A673 (cell line): ENCODE results near the gene TOPBP1. TPM values are rescaled to one million over a fixed set of nuclear protein-coding genes. Genes with fewer than 3 reads are reported as not detected.

Experiments
- BruUV-seq: library from RNA; stranded (reverse); fragments of 400-500 nt; replicated peaks from 2 replicates; lab custom pipeline; 2021; lab: Mats Ljungman, UMichigan
- CTCF ChIA-PET: fragments of 300-600 bp; sonication (Branson Sonifier 250); formaldehyde crosslinking; loops from one replicate; lab custom pipeline; 2022; ENCODE audit warnings: antibody characterized with exemption; lab: Charles Lee
- POLR2A ChIA-PET: fragments of 300-600 bp; sonication (Branson Sonifier 250); formaldehyde crosslinking; loops from one replicate; lab custom pipeline; 2022; ENCODE audit warnings: antibody characterized with exemption; ENCODE audit not compliant: low non-redundant PET; lab: Charles Lee
- DNase-seq: peaks from one replicate; pipeline ENCODE4 v3.0.0-alpha.2; 2015; ENCODE audit warnings: low spot score
- H3K27ac ChIP-seq: fragments of 200-600 bp; sonication (generic); 2 replicates; pipeline ENCODE4 v1.5.1; 2016; ENCODE audit warnings: mixed run types, low read depth, mild to moderate bottlenecking, mixed read lengths, antibody characterized with exemption, low read length; ENCODE audit not compliant: poor library complexity, severe bottlenecking
- H3K27me3 ChIP-seq: fragments of 200-600 bp; sonication (generic); replicated peaks from 2 replicates; pipeline ENCODE4 v1.6.1; 2017; ENCODE audit warnings: mixed run types, low read depth, mild to moderate bottlenecking, mixed read lengths, antibody characterized with exemption, low read length; ENCODE audit not compliant: insufficient read depth, poor library complexity
- H3K36me3 ChIP-seq: fragments of 200-600 bp; sonication (generic); 2 replicates; pipeline ENCODE4 v1.6.1; 2016; ENCODE audit warnings: mixed run types, mild to moderate bottlenecking, mixed read lengths, antibody characterized with exemption, low read length; ENCODE audit not compliant: insufficient read depth, poor library complexity, severe bottlenecking
- H3K4me1 ChIP-seq: fragments of 200-600 bp; sonication (generic); 2 replicates; pipeline ENCODE4 v1.6.1; 2017; ENCODE audit warnings: mixed run types, mild to moderate bottlenecking, mixed read lengths, antibody characterized with exemption, low read length; ENCODE audit not compliant: insufficient read depth, poor library complexity, severe bottlenecking
- H3K4me3 ChIP-seq: fragments of 200-600 bp; sonication (generic); 2 replicates; pipeline ENCODE4 v1.5.1; 2016; ENCODE audit warnings: low read depth, mixed run types, mild to moderate bottlenecking, mixed read lengths, low read length; ENCODE audit not compliant: poor library complexity, severe bottlenecking
- H3K9me3 ChIP-seq: fragments of 200-600 bp; sonication (generic); 2 replicates; pipeline ENCODE4 v1.6.1; 2016; ENCODE audit warnings: mixed run types, low read depth, mild to moderate bottlenecking, mixed read lengths, antibody characterized with exemption, low read length; ENCODE audit not compliant: poor library complexity, severe bottlenecking
- EZH2 ChIP-seq: fragments of 200-600 bp; sonication (generic); IDR thresholded peaks from 2 replicates; pipeline ENCODE4 v1.6.1; 2017; ENCODE audit warnings: borderline replicate concordance, low read depth, mild to moderate bottlenecking, mixed read lengths, antibody characterized with exemption, low read length; ENCODE audit not compliant: poor library complexity, severe bottlenecking
- intact Hi-C: fragments of 100-400 bp; cut with micrococcal nuclease; formaldehyde crosslinking; loops from one replicate; pipeline ENCODE4 v1.10.0; 2022; ENCODE audit not compliant: unreplicated experiment
- total RNA-seq: library from RNA; stranded (reverse); gene quantifications from 2 replicates; pipeline ENCODE4 v1.2.3, GENCODE V29; 2021
- TF ChIP-seq, protein P1 (sequence below): fragments of 300-800, 200-600 bp; sonication (generic); conservative IDR thresholded peaks from 2 replicates; pipeline ENCODE4 v1.5.1; 2017; ENCODE audit warnings: low read depth, mild to moderate bottlenecking, antibody characterized with exemption, low read length, moderate library complexity, mixed read lengths

The TOPBP1 gene
- total RNA-seq, 1 experiment from 2014 or later, result 59.8 TPM

DNA sequence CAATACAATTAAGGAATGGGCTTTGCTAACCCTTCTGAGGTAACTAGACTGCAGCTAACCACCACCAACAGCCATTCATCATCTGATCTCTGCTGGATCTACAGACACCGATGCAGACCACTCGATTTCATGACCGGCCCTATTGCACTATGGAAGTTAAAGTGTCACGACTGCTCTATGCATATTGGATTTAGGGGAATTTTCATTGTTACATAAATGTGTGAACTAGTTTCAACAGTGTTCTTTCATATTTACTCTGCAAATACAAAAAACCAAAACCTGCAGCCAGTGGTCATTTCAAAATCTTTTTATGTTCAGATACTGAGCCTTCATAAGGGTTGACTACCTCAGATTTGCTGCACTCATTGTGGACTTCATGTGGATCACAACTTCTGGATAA is 73.7 kb downstream of the TOPBP1 start:
- TF ChIP-seq, protein P1, sequence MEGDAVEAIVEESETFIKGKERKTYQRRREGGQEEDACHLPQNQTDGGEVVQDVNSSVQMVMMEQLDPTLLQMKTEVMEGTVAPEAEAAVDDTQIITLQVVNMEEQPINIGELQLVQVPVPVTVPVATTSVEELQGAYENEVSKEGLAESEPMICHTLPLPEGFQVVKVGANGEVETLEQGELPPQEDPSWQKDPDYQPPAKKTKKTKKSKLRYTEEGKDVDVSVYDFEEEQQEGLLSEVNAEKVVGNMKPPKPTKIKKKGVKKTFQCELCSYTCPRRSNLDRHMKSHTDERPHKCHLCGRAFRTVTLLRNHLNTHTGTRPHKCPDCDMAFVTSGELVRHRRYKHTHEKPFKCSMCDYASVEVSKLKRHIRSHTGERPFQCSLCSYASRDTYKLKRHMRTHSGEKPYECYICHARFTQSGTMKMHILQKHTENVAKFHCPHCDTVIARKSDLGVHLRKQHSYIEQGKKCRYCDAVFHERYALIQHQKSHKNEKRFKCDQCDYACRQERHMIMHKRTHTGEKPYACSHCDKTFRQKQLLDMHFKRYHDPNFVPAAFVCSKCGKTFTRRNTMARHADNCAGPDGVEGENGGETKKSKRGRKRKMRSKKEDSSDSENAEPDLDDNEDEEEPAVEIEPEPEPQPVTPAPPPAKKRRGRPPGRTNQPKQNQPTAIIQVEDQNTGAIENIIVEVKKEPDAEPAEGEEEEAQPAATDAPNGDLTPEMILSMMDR, result no peak
- TF ChIP-seq EZH2, result no peak
- Histone ChIP-seq H3K4me3 (no peak overlapping the region), H3K27me3 (no peaks in the 10 kb centered on the region), H3K4me1 (no peaks in the 10 kb centered on the region), H3K27ac (no peak overlapping the region), H3K36me3 (peaks cover 64% of the 10 kb centered on the region), H3K9me3 (no peaks in the 10 kb centered on the region)
- intact Hi-C loops, result no loop called here
- ChIA-PET CTCF (no interaction called here), POLR2A (no interaction called here)
- no peak for DNase-seq
- BruUV-seq, result no TSS peak

DNA sequence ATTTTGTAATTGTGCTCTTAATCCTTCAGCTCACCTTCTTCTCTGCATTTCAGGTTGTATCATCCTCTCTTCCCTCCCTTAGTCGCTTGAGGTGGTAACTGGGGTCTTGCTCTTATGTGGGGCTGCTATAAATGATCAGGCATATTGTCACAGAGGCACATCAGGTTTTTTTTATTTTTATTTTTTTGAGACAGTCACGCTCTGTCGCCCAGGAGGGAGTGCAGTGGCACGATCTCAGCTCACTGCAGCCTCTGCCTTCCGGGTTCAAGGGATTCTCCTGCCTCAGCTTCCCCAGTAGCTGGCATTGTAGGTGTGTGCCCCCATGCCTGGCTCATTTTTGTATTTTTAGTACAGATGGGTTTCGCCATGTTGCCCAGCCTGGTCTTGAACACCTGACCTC is 78.3 kb downstream of the TOPBP1 start:
- H3K27me3 ChIP-seq, result no peaks in the 10 kb centered on the region
- ChIA-PET CTCF (no interaction called here), POLR2A (no interaction called here)
- TF ChIP-seq, protein P1, result no peak
- TF ChIP-seq EZH2, result no peak
- no peak overlapping the region for H3K4me3 ChIP-seq
- H3K4me1 ChIP-seq, result no peaks in the 10 kb centered on the region
- H3K9me3 ChIP-seq, result no peaks in the 10 kb centered on the region
- intact Hi-C loops, result no loop called here
- no peak overlapping the region for H3K27ac ChIP-seq
- peaks cover 78% of the 10 kb centered on the region for H3K36me3 ChIP-seq
- no TSS peak for BruUV-seq
- no peak for DNase-seq

DNA sequence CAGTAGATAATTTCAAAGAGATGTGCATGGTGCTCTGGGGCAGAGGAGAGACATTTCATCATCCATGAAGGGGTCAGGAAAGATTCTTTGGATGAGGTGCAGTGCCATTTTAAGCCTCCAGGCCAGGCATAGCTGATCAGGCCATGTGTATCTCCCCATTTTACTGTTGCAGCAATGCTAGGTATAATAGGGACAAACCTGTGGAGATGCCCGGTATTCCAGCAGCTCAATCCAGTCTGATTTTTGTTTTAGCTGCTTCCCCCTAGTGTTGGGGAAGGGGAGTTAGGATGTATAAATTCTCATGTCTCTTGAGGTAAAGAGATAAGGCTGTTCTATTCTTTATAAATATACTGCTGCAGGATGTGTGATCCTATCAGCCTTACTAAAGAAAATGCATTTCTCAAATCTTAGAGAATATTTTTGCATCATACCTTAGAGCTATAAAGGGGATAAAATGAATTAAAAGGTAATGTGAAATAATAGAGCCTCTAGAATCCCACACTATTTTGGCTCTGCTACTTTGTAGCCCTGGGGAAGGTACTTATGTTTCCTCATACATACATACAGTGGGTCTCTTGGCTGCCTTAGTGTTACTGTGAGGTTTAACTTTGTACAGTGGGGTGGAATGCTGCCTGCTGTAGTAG is 83.1 kb downstream of the TOPBP1 start:
- no peaks in the 10 kb centered on the region for H3K27me3 ChIP-seq
- no TSS peak for BruUV-seq
- CTCF ChIA-PET, result interaction anchor here (1.0 kb wide), 1 partner anchor 537 kb away, joined by 3 read pairs; no protein-coding TSS in a partner anchor
- TF ChIP-seq EZH2, result no peak
- TF ChIP-seq, protein P1, result peak; percentile 69
- peaks cover 55% of the 10 kb centered on the region for H3K36me3 ChIP-seq
- intact Hi-C loops, result loop anchor here (5.0 kb wide), 2 partner anchors 91 to 851 kb away; no protein-coding TSS in a partner anchor
- H3K9me3 ChIP-seq, result no peaks in the 10 kb centered on the region
- H3K4me1 ChIP-seq, result peaks cover 7% of the 10 kb centered on the region
- POLR2A ChIA-PET, result no interaction called here
- DNase-seq, result peak; percentile 64
- no peak overlapping the region for H3K27ac ChIP-seq
- H3K4me3 ChIP-seq, result no peak overlapping the region
